HUES64 (cell line): Measurements from ENCODE around the gene TSPAN9.

ENCODE experiments used
- H3K27ac ChIP-seq: 2 replicates; pipeline ENCODE4 v1.7.0; 2013; ENCODE audit warnings: low read depth, low read length, inconsistent platforms
- H3K27me3 ChIP-seq: 2 replicates; pipeline ENCODE4 v1.6.1; 2013; ENCODE audit warnings: mild to moderate bottlenecking, low read length; ENCODE audit not compliant: insufficient read depth
- H3K36me3 ChIP-seq: 2 replicates; pipeline ENCODE4 v1.6.1; 2013; ENCODE audit warnings: mild to moderate bottlenecking, low read length; ENCODE audit not compliant: insufficient read depth
- H3K4me1 ChIP-seq: 2 replicates; pipeline ENCODE4 v1.6.1; 2013; ENCODE audit warnings: mild to moderate bottlenecking, low read length, moderate library complexity; ENCODE audit not compliant: insufficient read depth
- H3K4me3 ChIP-seq: 2 replicates; pipeline ENCODE4 v1.5.1; 2013; ENCODE audit warnings: mild to moderate bottlenecking, low read length, moderate library complexity
- H3K9ac ChIP-seq: 2 replicates; pipeline ENCODE4 v1.6.1; 2013; ENCODE audit warnings: mild to moderate bottlenecking, low read depth, low read length
- H3K9me3 ChIP-seq: 2 replicates; pipeline ENCODE4 v1.6.1; 2013; ENCODE audit warnings: low read depth, low read length; ENCODE audit not compliant: insufficient read depth
- WGBS: fragments of 150-250, 120-280 bp; methylation state at CpG from one replicate; pipeline ENCODE4 v1.1.7; 2013; ENCODE audit warnings: missing lambda C conversion rate; 5-methylcytosine and 5-hydroxymethylcytosine counted together

The TSPAN9 gene

DNA sequence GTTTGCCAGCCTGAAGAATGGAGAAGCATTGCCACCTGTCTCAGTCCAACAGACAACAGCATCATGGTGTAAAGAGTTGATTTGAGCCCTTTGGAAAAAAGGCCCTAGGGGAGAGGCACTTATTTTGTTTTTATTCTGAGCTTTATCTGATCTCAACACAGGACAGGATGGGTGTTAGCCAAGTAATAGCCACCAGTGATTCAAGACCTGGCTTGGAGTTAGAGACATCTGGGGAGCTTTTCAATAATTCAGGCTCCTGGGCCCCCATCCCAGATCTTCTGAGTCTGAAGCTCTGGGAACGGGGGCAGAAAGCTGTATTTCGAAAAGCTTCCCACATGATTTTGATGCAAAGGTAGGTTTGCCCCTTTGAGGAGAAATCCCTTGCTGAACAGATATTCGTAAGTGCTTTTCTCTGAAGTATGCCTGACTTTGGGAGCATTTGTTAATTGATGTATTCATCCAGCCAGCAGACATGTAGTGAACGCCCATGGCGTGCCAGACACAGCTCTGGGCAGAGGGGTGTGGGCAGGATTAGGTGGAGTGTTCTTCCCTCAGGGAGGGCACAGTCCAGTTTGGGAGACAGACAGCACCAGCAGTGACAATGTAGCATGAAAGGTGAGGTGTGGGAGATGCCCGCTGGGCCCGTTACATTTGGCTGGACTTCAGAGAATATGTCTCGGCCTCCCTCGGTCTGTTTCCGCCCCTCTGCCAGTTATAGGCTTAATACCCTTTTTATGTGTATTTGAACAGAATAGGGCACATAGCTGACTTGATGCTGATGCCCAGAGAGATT lies 72.5 kb downstream of the TSPAN9 start:
- 88% methylated on average over 10 of the region's 10 CpGs for WGBS
- Histone ChIP-seq H3K27me3 (no peaks in the 10 kb centered on the region), H3K9me3 (no peaks in the 10 kb centered on the region), H3K9ac (no peak overlapping the region), H3K27ac (no peak overlapping the region), H3K36me3 (no peaks in the 10 kb centered on the region), H3K4me3 (no peak overlapping the region), H3K4me1 (peaks cover 33% of the 10 kb centered on the region)

DNA sequence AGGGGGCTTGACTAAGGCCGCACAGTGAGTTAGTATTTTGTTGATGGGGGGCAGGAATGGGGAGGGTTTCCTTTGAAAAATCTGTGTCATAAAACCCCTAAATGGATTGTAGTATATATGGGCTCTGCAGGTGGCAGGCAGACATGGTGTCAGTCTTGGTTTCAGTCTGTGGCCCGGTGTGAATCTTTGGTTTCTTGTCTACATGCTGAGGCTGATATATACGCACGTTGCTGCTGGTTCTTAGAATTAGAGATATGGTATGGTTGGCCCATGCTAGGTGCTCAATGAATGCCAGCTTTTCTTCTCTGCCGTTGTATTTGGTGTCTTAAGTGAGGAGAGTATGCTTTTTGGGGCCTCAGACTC lies 73.1 kb downstream of the TSPAN9 start:
- H3K9ac ChIP-seq: peak overlapping the region; percentile 51; the same call in 1 of the 2 replicates
- no peaks in the 10 kb centered on the region for H3K36me3 ChIP-seq
- H3K4me3 ChIP-seq: no peak overlapping the region
- H3K9me3 ChIP-seq: no peaks in the 10 kb centered on the region
- 83% methylated on average over 5 of the region's 5 CpGs for WGBS
- no peaks in the 10 kb centered on the region for H3K27me3 ChIP-seq
- peak overlapping the region; percentile 62; the same call in 1 of the 2 replicates for H3K27ac ChIP-seq
- peaks cover 33% of the 10 kb centered on the region for H3K4me1 ChIP-seq

DNA sequence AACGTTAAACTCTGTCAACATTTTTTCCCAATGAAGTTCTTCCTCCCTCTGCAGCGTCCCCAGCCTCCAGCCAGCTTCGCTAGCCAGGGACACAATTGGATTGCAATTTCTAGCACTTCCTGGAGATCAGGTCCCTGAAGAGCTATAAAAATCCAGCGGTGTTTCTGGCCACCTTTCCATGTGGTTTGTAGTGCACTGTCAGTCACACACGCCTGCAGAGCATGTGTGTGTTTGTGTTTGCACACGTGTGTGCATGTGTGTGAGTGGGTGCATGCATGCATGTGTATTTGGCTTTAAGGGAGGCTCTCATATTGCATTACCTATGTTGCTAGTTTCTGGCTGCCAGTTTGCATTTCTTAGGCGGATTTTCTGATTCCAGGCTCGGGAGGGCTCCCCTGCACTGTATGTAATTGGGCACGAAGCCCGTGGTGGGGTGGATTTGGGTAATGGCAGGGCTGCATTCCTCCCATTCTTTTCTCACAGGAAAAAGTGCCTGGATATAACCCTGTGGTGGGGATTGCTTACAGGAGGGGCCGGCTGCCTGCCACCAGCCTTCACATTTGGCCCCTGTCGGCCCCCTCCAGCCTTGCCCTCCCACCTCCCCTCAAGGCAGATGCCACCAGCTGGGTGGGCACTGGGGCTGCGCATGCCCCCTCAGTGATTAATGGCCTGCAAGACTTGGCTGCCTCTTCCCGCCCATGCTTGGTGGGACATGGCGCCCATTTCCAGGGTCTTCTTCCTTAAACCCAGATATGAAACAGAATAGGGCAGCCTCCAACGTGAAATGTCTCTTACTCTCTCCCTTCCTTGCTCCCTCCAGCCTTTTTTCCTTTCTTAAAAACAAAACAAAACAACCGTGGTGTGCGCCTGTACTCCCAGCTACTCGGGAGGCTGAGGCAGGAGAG lies 74.0 kb downstream of the TSPAN9 start:
- peaks cover 41% of the 10 kb centered on the region for H3K4me1 ChIP-seq
- no peaks in the 10 kb centered on the region for H3K9me3 ChIP-seq
- peak overlapping the region; percentile 62 for H3K27ac ChIP-seq
- H3K27me3 ChIP-seq: no peaks in the 10 kb centered on the region
- WGBS: 48% methylated on average over 19 of the region's 19 CpGs
- no peak overlapping the region for H3K4me3 ChIP-seq
- peak overlapping the region; percentile 51 for H3K9ac ChIP-seq
- H3K36me3 ChIP-seq: no peaks in the 10 kb centered on the region

DNA sequence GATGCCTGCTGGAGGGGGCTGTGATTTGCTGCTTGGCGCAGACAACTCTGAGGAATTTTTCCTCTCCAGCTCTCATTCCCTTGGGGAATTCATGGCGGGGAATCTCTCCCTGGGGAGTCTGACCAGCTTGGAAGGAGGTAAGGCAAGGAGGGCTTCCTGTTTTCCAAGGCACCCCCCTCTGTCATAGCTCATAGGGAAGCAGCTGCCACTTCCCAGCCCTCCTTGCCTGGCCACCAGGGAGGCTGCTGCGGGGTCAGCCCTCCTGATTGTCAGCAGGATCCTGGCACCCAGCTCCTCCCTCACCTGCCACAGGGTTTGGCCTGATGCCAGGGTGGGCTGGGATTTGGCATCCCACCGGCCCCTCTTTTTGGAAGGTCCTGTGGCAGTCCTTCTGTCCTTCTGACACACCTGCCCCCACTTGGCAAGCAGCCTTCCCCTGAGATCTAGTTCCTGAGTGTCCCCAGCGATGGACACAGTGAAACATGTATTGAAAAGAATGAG lies 74.9 kb downstream of the TSPAN9 start:
- Histone ChIP-seq H3K36me3 (no peaks in the 10 kb centered on the region), H3K4me1 (peaks cover 42% of the 10 kb centered on the region), H3K4me3 (no peak overlapping the region), H3K9ac (peak overlapping the region; percentile 42), H3K27ac (peak overlapping the region; percentile 62; the same call in 1 of the 2 replicates), H3K9me3 (no peaks in the 10 kb centered on the region), H3K27me3 (no peaks in the 10 kb centered on the region)
- 60% methylated on average over 4 of the region's 5 CpGs for WGBS

DNA sequence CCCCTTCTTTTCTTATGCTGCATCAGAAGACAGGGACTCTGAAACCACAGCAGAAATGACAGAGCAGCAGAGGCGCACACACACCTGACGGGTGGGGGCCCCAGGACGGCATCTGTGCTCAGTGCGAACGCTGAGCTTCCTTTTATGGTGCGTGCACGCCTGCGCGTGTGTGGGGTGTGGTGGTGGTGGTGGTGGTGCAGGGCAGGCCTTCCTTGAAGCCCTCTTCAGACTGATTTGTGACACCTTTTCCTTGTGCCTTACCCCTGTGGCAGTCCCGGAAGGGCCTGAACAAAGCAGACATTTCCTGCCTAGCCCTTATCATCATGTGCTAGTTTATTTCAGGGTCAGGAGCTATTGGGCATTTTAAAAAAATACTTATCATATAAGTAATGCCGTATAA lies 75.7 kb downstream of the TSPAN9 start:
- H3K27ac ChIP-seq: no peak overlapping the region
- H3K4me3 ChIP-seq: no peak overlapping the region
- H3K36me3 ChIP-seq: no peaks in the 10 kb centered on the region
- peaks cover 42% of the 10 kb centered on the region for H3K4me1 ChIP-seq
- no peaks in the 10 kb centered on the region for H3K9me3 ChIP-seq
- H3K9ac ChIP-seq: 0 out of 2 replicates have a peak overlapping the region, but pooled peaks have one; percentile 14
- H3K27me3 ChIP-seq: no peaks in the 10 kb centered on the region
- 90% methylated on average over 10 of the region's 11 CpGs for WGBS

DNA sequence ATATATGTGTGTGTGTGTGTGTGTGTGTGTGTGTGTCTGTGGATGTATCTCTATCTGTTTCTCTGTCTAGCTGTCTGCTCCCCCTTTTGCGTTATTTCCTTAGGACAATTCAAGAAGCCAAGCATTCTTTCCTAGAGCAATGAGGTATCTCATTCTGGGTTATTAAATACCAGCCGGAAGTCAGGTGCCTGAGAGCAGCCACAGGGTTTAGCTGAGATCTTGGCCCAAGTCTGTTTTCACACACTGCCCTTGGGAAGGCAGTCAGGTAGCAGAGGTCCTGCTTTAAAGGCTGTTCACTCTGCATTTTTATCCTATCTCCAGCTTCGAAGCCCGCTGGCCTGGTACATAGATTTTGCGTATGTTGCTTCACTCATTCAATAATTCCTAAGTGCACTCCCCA lies 76.8 kb downstream of the TSPAN9 start:
- Histone ChIP-seq H3K4me3 (no peak overlapping the region), H3K36me3 (no peaks in the 10 kb centered on the region), H3K9me3 (no peaks in the 10 kb centered on the region), H3K9ac (no peak overlapping the region), H3K4me1 (peaks cover 44% of the 10 kb centered on the region), H3K27me3 (no peaks in the 10 kb centered on the region), H3K27ac (no peak overlapping the region)
- 90% methylated on average over 5 of the region's 5 CpGs for WGBS

DNA sequence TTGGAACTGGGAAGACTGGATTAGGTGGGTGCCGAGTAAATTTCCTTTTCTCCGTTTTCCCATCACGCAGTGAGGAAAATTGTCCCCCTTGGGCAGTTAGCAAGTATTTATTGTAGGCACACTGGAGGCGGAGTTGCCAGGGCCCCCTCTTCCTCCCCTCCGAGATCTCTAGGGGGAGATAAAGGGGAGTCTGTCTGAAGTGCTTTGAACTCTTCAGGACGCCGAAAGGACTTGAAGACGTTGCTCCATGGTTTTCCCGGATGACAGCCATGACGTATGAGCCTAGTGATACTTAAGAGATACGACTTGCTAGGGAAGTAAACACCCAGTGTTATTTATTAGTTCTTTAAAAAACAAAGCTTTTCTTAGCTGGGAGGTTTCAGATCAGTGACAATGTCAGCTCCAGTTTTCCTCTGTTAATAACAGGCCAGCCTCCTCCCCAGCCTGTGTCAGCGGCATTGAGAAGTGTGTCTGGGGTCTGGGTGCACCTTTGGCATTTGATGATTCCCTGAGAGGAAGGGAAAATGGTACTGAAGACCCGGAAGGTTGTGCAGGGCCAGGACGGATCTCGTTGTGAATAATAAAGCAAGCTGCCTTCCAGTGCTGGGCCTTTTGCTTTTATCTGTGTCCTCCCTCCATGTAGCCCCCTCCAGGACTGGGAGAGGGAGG lies 78.7 kb downstream of the TSPAN9 start:
- peaks cover 30% of the 10 kb centered on the region for H3K4me1 ChIP-seq
- no peaks in the 10 kb centered on the region for H3K27me3 ChIP-seq
- no peak overlapping the region for H3K27ac ChIP-seq
- WGBS: 62% methylated on average over 15 of the region's 15 CpGs
- H3K9me3 ChIP-seq: peaks cover 3% of the 10 kb centered on the region; the same call in 1 of the 2 replicates
- H3K4me3 ChIP-seq: no peak overlapping the region
- no peak overlapping the region for H3K9ac ChIP-seq
- H3K36me3 ChIP-seq: no peaks in the 10 kb centered on the region

DNA sequence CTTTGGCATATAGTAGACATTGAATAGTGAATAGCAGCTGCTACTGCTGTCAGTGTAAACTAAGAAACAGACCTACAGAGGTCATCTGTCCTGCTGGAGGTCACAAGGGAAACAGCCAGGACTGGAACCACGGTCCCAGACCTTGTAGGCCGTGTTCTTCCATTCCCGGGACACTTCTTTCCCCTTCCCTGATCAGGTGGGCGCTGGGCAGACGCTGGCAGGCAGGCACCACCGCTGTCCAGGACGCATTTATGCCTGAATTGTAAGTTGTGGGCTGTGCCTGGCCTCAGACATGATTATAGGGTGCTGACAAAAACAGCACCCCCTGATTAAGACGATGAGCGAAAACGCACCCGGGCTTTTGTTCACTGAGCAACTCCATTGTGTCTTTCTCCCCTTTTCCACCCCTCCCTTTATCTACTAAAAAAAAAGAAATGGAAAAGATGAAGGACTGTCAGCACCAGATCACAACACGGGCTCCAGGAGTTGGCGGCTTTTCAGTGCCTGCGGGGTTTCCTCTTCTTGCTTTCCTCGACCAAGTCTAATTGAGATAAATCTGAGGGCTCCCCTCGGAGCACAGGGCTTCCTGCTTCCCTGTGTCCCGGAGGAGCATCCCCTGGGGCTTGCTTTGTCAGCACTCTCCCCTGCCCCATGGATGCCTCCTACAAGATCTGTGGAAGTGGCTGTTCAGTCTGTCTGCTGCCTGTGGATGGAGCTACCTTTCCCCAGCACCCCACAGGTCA lies 80.6 kb downstream of the TSPAN9 start:
- Histone ChIP-seq H3K36me3 (no peaks in the 10 kb centered on the region), H3K9me3 (peaks cover 13% of the 10 kb centered on the region), H3K4me1 (peaks cover 14% of the 10 kb centered on the region), H3K27ac (no peak overlapping the region), H3K4me3 (no peak overlapping the region), H3K9ac (no peak overlapping the region), H3K27me3 (no peaks in the 10 kb centered on the region)
- WGBS: 87% methylated on average over 17 of the region's 17 CpGs

DNA sequence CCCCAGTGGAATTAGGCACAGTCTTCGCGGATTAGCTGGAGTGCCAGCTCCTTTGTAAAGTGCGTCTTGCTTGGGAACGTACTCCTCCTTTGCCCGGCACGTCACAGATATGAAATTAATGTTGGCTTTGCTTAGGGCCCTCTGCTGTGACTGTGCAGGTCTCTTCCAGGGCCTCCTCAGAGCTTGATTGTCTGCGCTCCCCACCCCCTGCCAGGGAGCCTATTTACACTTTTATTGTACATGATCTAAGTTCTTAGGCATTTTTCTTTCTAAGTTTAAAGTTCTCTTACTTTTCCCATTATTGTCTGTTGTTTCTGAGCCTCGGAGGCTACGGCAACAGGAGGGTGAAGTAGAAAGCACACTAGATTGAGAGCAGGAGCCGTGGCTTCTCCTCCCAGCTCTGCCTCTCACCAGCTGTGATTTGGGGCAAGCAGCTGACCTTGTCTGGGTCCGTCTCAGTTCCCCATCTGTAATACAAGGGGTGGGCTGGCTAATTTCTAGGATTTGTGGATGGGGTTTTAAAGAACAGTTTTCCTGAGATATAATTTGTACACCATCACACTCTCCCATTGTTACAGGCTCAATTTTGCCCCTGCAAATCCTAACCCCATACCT lies 81.8 kb downstream of the TSPAN9 start:
- H3K36me3 ChIP-seq: no peaks in the 10 kb centered on the region
- WGBS: 88% methylated on average over 10 of the region's 11 CpGs

DNA sequence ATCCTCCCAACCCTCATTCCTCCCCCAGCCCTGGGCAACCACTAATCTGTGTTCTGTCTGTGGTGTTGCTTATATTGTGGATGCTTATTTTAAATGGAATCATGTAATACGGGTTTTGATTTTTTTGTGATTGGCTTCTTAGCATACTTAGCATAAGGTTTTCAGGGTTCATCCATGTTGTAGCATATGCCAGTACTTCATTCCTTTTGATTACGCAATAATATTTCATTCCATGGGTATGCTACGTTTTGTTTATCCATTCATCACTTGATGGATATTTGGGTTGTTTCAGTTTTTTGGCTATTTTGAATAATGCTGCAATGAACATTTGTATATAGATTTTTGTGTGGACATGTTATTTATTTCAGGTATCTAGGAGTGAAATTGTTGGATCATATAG lies 82.9 kb downstream of the TSPAN9 start:
- Histone ChIP-seq H3K9me3 (peaks cover 13% of the 10 kb centered on the region), H3K4me1 (peaks cover 17% of the 10 kb centered on the region)
- WGBS: 97% methylated on average over 3 of the region's 3 CpGs

More for the DNA sequence above, 81.8 kb downstream of the TSPAN9 start:
- Histone ChIP-seq H3K9me3 (peaks cover 13% of the 10 kb centered on the region), H3K4me1 (peaks cover 14% of the 10 kb centered on the region), H3K4me3 (no peak overlapping the region), H3K9ac (no peak overlapping the region), H3K27ac (no peak overlapping the region), H3K27me3 (no peaks in the 10 kb centered on the region)

More for the DNA sequence above, 82.9 kb downstream of the TSPAN9 start:
- no peak overlapping the region for H3K9ac ChIP-seq
- no peaks in the 10 kb centered on the region for H3K36me3 ChIP-seq
- H3K27me3 ChIP-seq: no peaks in the 10 kb centered on the region
- H3K27ac ChIP-seq: no peak overlapping the region
- no peak overlapping the region for H3K4me3 ChIP-seq
